GM06990 (cell line): ENCODE results near the gene TLE1.

Experiments
- DNase-seq: peaks from one replicate; pipeline ENCODE4 v3.0.0-alpha.2; 2011; ENCODE audit not compliant: insufficient read length; ENCODE audit errors: extremely low read depth
- H3K27me3 ChIP-seq: replicated peaks from 2 replicates; pipeline ENCODE4 v1.6.0; 2011; ENCODE audit warnings: low read length; ENCODE audit not compliant: control insufficient read depth, insufficient read depth
- H3K36me3 ChIP-seq: 2 replicates; pipeline ENCODE4 v1.5.1; 2011; ENCODE audit warnings: low read length; ENCODE audit not compliant: control insufficient read depth, insufficient read depth
- H3K4me3 ChIP-seq: replicated peaks from 2 replicates; pipeline ENCODE4 v1.5.1; 2011; ENCODE audit warnings: low read depth, mild to moderate bottlenecking, control low read depth, low read length
- TF ChIP-seq, protein P1 (sequence below): IDR thresholded peaks from 2 replicates; pipeline ENCODE4 v1.5.1; 2011; ENCODE audit warnings: low read length, control low read depth, mild to moderate bottlenecking, inconsistent platforms; ENCODE audit not compliant: insufficient read depth, poor library complexity, severe bottlenecking

The TLE1 gene

GRCh38 chr9:81676395-81676794 lies 13.0 kb downstream of the TLE1 start:
- Histone ChIP-seq H3K36me3 (no peaks in the 10 kb centered on the region), H3K4me3 (no peak overlapping the region), H3K27me3 (no peaks in the 10 kb centered on the region)
- DNase-seq: no peak
- TF ChIP-seq, protein P1, sequence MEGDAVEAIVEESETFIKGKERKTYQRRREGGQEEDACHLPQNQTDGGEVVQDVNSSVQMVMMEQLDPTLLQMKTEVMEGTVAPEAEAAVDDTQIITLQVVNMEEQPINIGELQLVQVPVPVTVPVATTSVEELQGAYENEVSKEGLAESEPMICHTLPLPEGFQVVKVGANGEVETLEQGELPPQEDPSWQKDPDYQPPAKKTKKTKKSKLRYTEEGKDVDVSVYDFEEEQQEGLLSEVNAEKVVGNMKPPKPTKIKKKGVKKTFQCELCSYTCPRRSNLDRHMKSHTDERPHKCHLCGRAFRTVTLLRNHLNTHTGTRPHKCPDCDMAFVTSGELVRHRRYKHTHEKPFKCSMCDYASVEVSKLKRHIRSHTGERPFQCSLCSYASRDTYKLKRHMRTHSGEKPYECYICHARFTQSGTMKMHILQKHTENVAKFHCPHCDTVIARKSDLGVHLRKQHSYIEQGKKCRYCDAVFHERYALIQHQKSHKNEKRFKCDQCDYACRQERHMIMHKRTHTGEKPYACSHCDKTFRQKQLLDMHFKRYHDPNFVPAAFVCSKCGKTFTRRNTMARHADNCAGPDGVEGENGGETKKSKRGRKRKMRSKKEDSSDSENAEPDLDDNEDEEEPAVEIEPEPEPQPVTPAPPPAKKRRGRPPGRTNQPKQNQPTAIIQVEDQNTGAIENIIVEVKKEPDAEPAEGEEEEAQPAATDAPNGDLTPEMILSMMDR: no peak

GRCh38 chr9:81673310-81673709 lies 16.0 kb downstream of the TLE1 start:
- H3K4me3 ChIP-seq: no peak overlapping the region
- DNase-seq: no peak

GRCh38 chr9:81671880-81672280 lies 17.5 kb downstream of the TLE1 start:
- Histone ChIP-seq H3K27me3 (no peaks in the 10 kb centered on the region), H3K4me3 (no peak overlapping the region), H3K36me3 (no peaks in the 10 kb centered on the region)
- TF ChIP-seq, protein P1: no peak
- DNase-seq: no peak

More at GRCh38 chr9:81673310-81673709, 16.0 kb downstream of the TLE1 start:
- no peaks in the 10 kb centered on the region for H3K36me3 ChIP-seq
- H3K27me3 ChIP-seq: no peaks in the 10 kb centered on the region
- TF ChIP-seq, protein P1: no peak

DNA sequence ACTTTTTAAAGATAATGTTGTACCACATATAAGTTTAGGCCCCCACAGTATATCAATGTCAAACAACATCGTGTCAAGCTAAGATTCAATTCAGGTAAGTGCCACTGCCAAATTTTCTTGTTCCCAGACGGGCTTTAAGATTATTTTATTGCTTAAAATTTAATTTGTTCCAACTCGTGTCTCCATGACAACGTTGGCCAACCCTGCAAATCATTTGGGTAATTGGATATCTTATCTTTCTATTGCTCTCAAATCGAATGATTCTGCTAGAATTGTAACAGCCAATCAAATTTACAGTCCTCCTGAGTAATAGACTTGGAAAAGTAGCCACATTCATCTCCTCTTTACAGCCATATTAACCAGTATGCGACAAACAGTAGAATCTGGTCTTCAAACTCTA lies 19.5 kb downstream of the TLE1 start:
- no peak for DNase-seq

GRCh38 chr9:81669041-81669651 lies 20.2 kb downstream of the TLE1 start:
- TF ChIP-seq, protein P1: no peak
- DNase-seq: no peak
- Histone ChIP-seq H3K27me3 (no peaks in the 10 kb centered on the region), H3K4me3 (no peak overlapping the region), H3K36me3 (no peaks in the 10 kb centered on the region)

More for the DNA sequence above, 19.5 kb downstream of the TLE1 start:
- H3K4me3 ChIP-seq: no peak overlapping the region
- H3K27me3 ChIP-seq: no peaks in the 10 kb centered on the region
- TF ChIP-seq, protein P1: no peak
- H3K36me3 ChIP-seq: no peaks in the 10 kb centered on the region

DNA sequence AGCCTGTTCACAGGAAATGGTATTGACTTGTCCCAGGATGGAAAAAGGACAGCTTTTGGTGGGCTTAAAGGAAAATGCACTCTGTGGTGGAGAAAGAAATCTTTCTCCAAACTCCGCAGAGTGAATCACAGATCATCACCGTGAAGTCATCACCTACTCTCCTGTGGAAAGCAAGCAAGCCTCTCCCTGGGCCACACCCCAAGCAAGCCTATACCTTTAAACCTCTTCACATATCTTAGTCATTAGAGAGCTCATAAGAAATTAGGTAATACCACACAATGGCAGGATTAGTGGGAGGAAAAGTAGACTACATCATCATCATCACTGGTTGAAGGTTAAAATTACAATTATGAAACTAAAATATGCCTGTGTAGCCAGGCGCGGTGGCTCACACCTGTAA lies 23.2 kb downstream of the TLE1 start:
- H3K4me3 ChIP-seq: no peak overlapping the region
- H3K36me3 ChIP-seq: no peaks in the 10 kb centered on the region

More for the DNA sequence above, 23.2 kb downstream of the TLE1 start:
- no peak for DNase-seq
- TF ChIP-seq, protein P1: no peak
- H3K27me3 ChIP-seq: no peaks in the 10 kb centered on the region
